Measurements from ENCODE around the gene HSD17B8. TPM values are rescaled to one million over a fixed set of nuclear protein-coding genes. Genes with fewer than 3 reads are reported as not detected.

HSD17B8 gene
- total and polyA plus RNA-seq, 7 experiments from 2014 or later: 9.7 to 67.0 (median 19.2) TPM

DNA sequence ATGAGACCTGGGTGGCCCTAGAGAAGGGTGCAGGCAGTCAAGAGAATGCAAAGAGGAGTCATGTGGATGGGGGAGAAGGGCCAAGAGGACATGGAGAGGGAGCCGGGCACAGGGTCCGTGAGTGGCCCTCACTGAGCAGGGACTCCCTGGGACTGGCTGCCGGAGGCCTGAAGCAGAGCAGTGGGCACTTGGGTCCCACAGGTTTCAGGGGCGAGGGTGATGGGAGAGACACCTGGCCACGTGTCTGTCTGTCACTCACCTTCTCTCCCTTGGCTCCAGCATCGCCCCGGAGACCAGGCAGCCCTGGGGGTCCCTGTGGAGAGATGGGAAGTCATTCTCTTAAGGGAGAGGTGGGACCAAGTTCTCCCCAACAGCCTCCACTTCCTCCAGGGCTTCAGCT lies 37.6 kb upstream of the HSD17B8 start:
- ChIA-PET POLR2A (no interaction called here), CTCF (no interaction called here)
- Mint-ChIP-seq H3K27ac (no peak overlapping the region), H3K27me3 (peaks cover 0 to 4% (median 0%) of the 10 kb centered on the region in 5 donors), H3K4me3 (no peak overlapping the region), H3K36me3 (no peaks in the 10 kb centered on the region), H3K9me3 (no peaks in the 10 kb centered on the region), H3K4me1 (peaks cover 1 to 6% (median 3%) of the 10 kb centered on the region in 7 donors)
- no peaks in the 10 kb centered on the region for H3K4me1 ChIP-seq (ENCODE audit: control insufficient read depth in 2 of 2, insufficient read depth in 2 of 2, low read length in 2 of 2)
- H3K27me3 ChIP-seq (ENCODE audit: control insufficient read depth in 2 of 2, insufficient read depth in 2 of 2, low read length in 2 of 2): no peaks in the 10 kb centered on the region
- no peak overlapping the region for H3K27ac ChIP-seq (ENCODE audit: low read depth, low read length)
- no peaks in the 10 kb centered on the region for H3K36me3 ChIP-seq (ENCODE audit: control insufficient read depth in 2 of 3, insufficient read depth in 3 of 3, low read length in 3 of 3)
- intact Hi-C loops (cut with micrococcal nuclease): no loop called here
- DNase-seq (no peak), ATAC-seq (no peak)
- no peak overlapping the region for H3K4me3 ChIP-seq (ENCODE audit: low read length)
- no peaks in the 10 kb centered on the region for H3K9me3 ChIP-seq (ENCODE audit: control insufficient read depth in 2 of 3, low read length in 3 of 3)

DNA sequence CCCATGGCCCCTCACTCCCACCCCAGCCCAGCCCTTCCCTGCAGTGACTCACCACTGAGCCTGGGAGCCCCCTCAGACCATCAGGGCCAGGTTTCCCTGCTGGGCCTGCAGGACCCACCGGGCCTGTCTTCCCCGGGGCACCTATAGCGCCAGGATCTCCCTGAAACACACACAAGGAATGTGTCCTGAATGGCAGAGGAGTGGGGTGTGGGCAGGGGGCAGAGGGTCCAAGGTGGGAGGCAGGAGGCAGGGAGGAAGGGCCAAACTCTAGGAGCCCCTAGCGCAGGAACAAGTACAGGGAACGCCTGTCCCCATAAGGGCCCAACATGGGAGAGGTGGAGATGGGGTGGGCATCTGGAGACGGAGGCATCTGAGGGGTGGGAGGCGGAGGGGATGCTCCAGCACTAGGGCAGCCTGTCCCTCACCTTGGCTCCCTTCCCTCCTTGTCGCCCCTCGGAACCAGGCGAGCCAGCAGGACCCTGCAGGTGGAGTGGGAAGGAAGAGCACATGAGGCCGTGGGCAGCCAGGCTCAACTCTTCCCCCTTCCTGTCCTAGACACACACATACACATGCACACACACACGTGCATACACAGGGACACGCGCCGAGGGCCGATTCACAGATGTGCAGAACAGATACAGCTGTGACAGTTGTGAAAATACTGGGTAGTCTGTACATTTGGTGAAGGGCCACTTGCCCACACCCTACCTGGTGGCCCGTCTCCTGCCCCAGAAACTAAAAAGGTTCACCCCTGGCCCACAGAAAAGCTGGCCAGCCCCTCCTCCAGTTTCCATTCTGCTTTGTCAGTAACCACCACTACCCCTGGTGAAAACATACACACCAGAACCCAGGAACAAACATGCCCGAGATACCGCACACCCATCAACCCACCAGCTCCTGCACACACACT lies 36.8 kb upstream of the HSD17B8 start:
- Histone ChIP-seq H3K27me3 (ENCODE audit: control insufficient read depth in 2 of 2, insufficient read depth in 2 of 2, low read length in 2 of 2) (no peaks in the 10 kb centered on the region), H3K27ac (ENCODE audit: low read depth, low read length) (no peak overlapping the region), H3K4me1 (ENCODE audit: control insufficient read depth in 2 of 2, insufficient read depth in 2 of 2, low read length in 2 of 2) (no peaks in the 10 kb centered on the region), H3K4me3 (ENCODE audit: low read length) (no peak overlapping the region), H3K36me3 (ENCODE audit: control insufficient read depth in 2 of 3, insufficient read depth in 3 of 3, low read length in 3 of 3) (no peaks in the 10 kb centered on the region), H3K9me3 (ENCODE audit: control insufficient read depth in 2 of 3, low read length in 3 of 3) (no peaks in the 10 kb centered on the region)
- Mint-ChIP-seq H3K27ac (no peak overlapping the region), H3K36me3 (no peaks in the 10 kb centered on the region), H3K9me3 (no peaks in the 10 kb centered on the region), H3K4me1 (no peaks in the 10 kb centered on the region), H3K27me3 (peaks cover 0 to 4% (median 0%) of the 10 kb centered on the region in 5 donors), H3K4me3 (no peak overlapping the region)
- CTCF ChIA-PET: no interaction called here
- no peak for DNase-seq
- POLR2A ChIA-PET: no interaction called here
- ATAC-seq: no peak
- intact Hi-C loops (cut with micrococcal nuclease): no loop called here

DNA sequence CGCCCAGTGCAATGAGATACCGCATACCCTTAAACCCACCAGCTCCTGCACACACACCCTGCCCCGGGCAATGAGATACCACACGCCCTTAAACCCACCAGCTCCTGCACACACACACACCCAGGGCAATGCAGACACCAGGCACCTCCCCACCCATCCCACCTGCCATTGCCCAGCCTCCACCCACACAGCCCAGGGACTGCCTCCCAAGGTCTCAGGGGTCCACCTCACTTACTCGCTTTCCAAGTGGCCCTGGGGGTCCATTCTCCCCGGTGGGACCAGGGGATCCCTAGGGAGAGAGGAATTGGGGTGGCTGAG lies 36.2 kb upstream of the HSD17B8 start:
- no peak overlapping the region for H3K4me3 ChIP-seq (ENCODE audit: low read length)
- POLR2A ChIA-PET: no interaction called here
- ATAC-seq: no peak
- no peaks in the 10 kb centered on the region for H3K27me3 ChIP-seq (ENCODE audit: control insufficient read depth in 2 of 2, insufficient read depth in 2 of 2, low read length in 2 of 2)
- no peak overlapping the region for H3K27ac ChIP-seq (ENCODE audit: low read depth, low read length)
- Mint-ChIP-seq H3K36me3 (no peaks in the 10 kb centered on the region), H3K4me1 (no peaks in the 10 kb centered on the region), H3K4me3 (no peak overlapping the region), H3K9me3 (no peaks in the 10 kb centered on the region), H3K27ac (no peak overlapping the region), H3K27me3 (peaks cover 0 to 4% (median 0%) of the 10 kb centered on the region in 5 donors)
- intact Hi-C loops (cut with micrococcal nuclease): no loop called here
- no peaks in the 10 kb centered on the region for H3K36me3 ChIP-seq (ENCODE audit: control insufficient read depth in 2 of 3, insufficient read depth in 3 of 3, low read length in 3 of 3)
- DNase-seq: no peak
- H3K9me3 ChIP-seq (ENCODE audit: control insufficient read depth in 2 of 3, low read length in 3 of 3): no peaks in the 10 kb centered on the region
- CTCF ChIA-PET: no interaction called here
- H3K4me1 ChIP-seq (ENCODE audit: control insufficient read depth in 2 of 2, insufficient read depth in 2 of 2, low read length in 2 of 2): no peaks in the 10 kb centered on the region

DNA sequence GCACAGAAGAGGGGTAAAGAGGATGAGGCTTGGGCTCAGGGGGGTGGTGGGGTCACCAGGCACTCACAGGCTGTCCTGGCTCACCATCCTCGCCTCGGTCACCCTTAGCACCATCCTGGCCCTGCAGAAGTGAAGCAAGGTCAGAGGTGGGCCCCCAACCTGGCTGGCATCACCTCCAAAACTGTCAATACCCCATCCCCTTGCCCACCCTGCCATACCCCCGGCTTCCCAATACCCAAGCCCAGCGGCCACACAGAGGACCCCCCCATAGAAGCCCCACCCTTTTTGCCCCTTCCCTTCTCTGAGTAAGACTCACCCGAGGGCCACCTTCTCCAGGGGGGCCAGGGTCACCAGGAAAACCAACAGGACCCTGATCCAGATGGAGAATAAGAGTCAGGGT lies 35.8 kb upstream of the HSD17B8 start:
- ChIA-PET POLR2A (interaction anchor here (0.7 kb wide), 1 partner anchor 39 kb away, joined by 3 read pairs; no protein-coding TSS in a partner anchor), CTCF (no interaction called here)
- H3K27ac ChIP-seq (ENCODE audit: low read depth, low read length): no peak overlapping the region
- Mint-ChIP-seq H3K27ac (no peak overlapping the region), H3K36me3 (no peaks in the 10 kb centered on the region), H3K4me3 (no peak overlapping the region), H3K4me1 (no peaks in the 10 kb centered on the region), H3K27me3 (peaks cover 0 to 4% (median 0%) of the 10 kb centered on the region in 5 donors), H3K9me3 (no peaks in the 10 kb centered on the region)
- ATAC-seq (no peak), DNase-seq (no peak)
- H3K27me3 ChIP-seq (ENCODE audit: control insufficient read depth in 2 of 2, insufficient read depth in 2 of 2, low read length in 2 of 2): no peaks in the 10 kb centered on the region
- intact Hi-C loops (cut with micrococcal nuclease): no loop called here
- H3K4me1 ChIP-seq (ENCODE audit: control insufficient read depth in 2 of 2, insufficient read depth in 2 of 2, low read length in 2 of 2): no peaks in the 10 kb centered on the region
- no peak overlapping the region for H3K4me3 ChIP-seq (ENCODE audit: low read length)
- H3K36me3 ChIP-seq (ENCODE audit: control insufficient read depth in 2 of 3, insufficient read depth in 3 of 3, low read length in 3 of 3): no peaks in the 10 kb centered on the region
- H3K9me3 ChIP-seq (ENCODE audit: control insufficient read depth in 2 of 3, low read length in 3 of 3): no peaks in the 10 kb centered on the region

DNA sequence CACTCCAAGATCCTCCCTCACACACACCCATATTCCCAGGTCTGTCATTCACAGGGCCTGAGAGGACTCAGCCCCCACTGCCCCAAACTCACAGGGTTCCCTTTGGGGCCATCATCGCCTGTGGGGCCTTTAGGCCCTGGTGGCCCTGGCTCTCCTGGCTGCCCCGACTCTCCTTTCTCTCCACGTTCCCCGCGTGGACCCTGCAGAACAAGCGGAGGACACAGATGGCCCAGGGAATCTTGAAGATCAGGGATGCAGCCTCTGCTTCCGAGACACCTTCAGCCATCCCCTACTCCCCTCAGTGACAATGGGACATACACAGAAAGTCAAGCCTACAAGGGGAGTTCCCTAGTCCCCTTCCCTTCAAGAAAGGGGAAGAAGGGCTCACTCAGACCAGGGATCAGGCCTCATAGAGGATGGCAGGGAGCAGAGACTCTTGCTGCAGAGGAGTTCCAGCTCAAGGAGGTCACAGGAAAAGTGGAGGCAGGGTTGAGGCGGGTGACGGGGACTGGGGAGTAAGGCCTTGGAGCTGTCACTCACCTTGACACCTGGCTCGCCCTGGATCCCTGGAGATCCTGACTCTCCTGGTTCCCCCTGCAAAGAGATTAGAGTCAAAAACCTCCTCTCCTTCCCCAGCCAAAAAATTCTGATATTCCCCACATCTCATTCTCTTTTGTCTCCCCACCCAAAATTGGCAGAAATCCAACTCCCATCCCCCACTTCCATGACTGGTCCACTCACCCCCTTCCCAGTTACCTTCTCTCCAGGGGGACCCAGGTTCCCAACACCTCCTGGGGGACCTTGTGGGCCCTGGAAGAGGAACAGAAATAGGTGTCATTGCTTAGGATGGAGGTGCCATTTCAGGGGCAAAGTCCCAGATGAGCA lies 34.9 kb upstream of the HSD17B8 start:
- ChIA-PET CTCF (no interaction called here), POLR2A (interaction anchor here (0.7 kb wide), 2 partner anchors 14 to 38 kb away, joined by 3 read pairs; no protein-coding TSS in a partner anchor)
- no peak overlapping the region for H3K4me3 ChIP-seq (ENCODE audit: low read length)
- Mint-ChIP-seq H3K27ac (peak overlapping the region in 1 of 9 donors; percentile 9), H3K9me3 (no peaks in the 10 kb centered on the region), H3K36me3 (no peaks in the 10 kb centered on the region), H3K4me3 (no peak overlapping the region), H3K4me1 (no peaks in the 10 kb centered on the region), H3K27me3 (peaks cover 0 to under 1% (median 0%) of the 10 kb centered on the region in 5 donors)
- DNase-seq (no peak), ATAC-seq (no peak)
- intact Hi-C loops (cut with micrococcal nuclease): no loop called here
- no peak overlapping the region for H3K27ac ChIP-seq (ENCODE audit: low read depth, low read length)
- H3K27me3 ChIP-seq (ENCODE audit: control insufficient read depth in 2 of 2, insufficient read depth in 2 of 2, low read length in 2 of 2): no peaks in the 10 kb centered on the region
- H3K36me3 ChIP-seq (ENCODE audit: control insufficient read depth in 2 of 3, insufficient read depth in 3 of 3, low read length in 3 of 3): no peaks in the 10 kb centered on the region
- no peaks in the 10 kb centered on the region for H3K9me3 ChIP-seq (ENCODE audit: control insufficient read depth in 2 of 3, low read length in 3 of 3)
- H3K4me1 ChIP-seq (ENCODE audit: control insufficient read depth in 2 of 2, insufficient read depth in 2 of 2, low read length in 2 of 2): no peaks in the 10 kb centered on the region

DNA sequence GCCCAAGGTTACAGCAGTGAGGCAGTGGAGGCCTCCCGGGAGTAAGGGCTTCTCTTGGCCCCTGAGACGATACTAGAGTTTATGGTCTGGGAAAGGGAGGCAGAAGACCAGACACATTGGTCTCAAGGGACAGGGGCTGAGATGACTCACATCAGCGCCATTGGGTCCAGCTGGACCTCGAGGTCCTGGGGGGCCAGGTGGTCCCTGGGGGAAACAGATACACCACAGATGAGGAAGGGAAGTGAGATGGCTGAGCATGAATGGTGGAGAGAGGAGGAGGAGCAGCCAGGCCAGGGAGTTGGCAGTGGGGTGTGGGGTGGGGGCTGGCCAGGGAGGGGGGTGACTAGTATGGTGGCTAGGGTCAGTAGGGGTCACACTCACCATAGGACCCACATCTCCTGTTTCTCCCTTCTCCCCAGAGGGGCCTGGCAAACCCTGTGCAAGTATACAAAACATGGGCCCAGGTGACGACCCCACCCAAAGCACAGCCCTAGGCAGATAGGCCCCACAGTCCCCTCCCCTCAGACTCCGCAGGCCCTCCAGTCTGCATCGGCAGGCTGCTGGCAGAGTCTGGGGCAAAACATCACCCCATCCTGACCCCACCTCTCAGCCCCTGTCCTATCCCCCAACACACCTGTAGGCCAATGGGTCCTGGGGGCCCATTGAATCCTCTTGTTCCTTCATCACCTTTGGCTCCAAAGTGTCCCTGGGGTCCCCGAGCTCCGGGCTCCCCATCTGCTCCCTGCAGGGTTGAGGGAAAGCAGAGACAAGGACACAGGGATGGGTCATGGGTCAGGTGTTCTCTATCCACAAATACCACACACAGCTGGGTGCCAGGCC lies 34.1 kb upstream of the HSD17B8 start:
- no peaks in the 10 kb centered on the region for H3K27me3 Mint-ChIP-seq
- intact Hi-C loops (cut with micrococcal nuclease): no loop called here
- H3K4me1 Mint-ChIP-seq: no peaks in the 10 kb centered on the region
- H3K27me3 ChIP-seq (ENCODE audit: control insufficient read depth in 2 of 2, insufficient read depth in 2 of 2, low read length in 2 of 2): no peaks in the 10 kb centered on the region
- no peaks in the 10 kb centered on the region for H3K9me3 ChIP-seq (ENCODE audit: control insufficient read depth in 2 of 3, low read length in 3 of 3)
- H3K27ac ChIP-seq (ENCODE audit: low read depth, low read length): no peak overlapping the region
- no peaks in the 10 kb centered on the region for H3K4me1 ChIP-seq (ENCODE audit: control insufficient read depth in 2 of 2, insufficient read depth in 2 of 2, low read length in 2 of 2)
- no peaks in the 10 kb centered on the region for H3K36me3 ChIP-seq (ENCODE audit: control insufficient read depth in 2 of 3, insufficient read depth in 3 of 3, low read length in 3 of 3)
- CTCF ChIA-PET: interaction anchor here (1.4 kb wide), 1 partner anchor 21 kb away, joined by 3 read pairs; no protein-coding TSS in a partner anchor
- ATAC-seq (no peak), DNase-seq (no peak)
- no peaks in the 10 kb centered on the region for H3K9me3 Mint-ChIP-seq
- H3K4me3 Mint-ChIP-seq: no peak overlapping the region
- no peak overlapping the region for H3K27ac Mint-ChIP-seq
- H3K4me3 ChIP-seq (ENCODE audit: low read length): no peak overlapping the region
- H3K36me3 Mint-ChIP-seq: no peaks in the 10 kb centered on the region
- POLR2A ChIA-PET: no interaction called here

Data from naive thymus-derived CD4-positive, alpha-beta T cell (primary cell).